SK-N-SH treated with all-trans-retinoic acid at 6 μM for 48 hours (cell line): ENCODE measurements around the gene SLC10A3.

Experiments used
- ATAC-seq: fragments of 200-7000 bp; cut with Tn5 transposase; 3 replicates; pipeline ENCODE4 v1.9.1; 2020; ENCODE audit warnings: mild to moderate bottlenecking, moderate library complexity
- ARNTL ChIP-seq: fragments of 450-650 bp; formaldehyde crosslinking; IDR thresholded peaks from 2 replicates; pipeline ENCODE4 v1.5.0; 2020; ENCODE audit warnings: low read depth, mild to moderate bottlenecking, moderate library complexity, borderline replicate concordance
- CREB5 ChIP-seq: fragments of 250-450 bp; sonication (Bioruptor Pico); IDR thresholded peaks from 2 replicates; pipeline ENCODE4 v1.5.1; 2020; ENCODE audit warnings: low read depth, mild to moderate bottlenecking, moderate library complexity
- CSDC2 ChIP-seq: fragments of 250-450 bp; sonication (Bioruptor Pico); IDR thresholded peaks from 2 replicates; pipeline ENCODE4 v1.5.0; 2020; ENCODE audit warnings: mild to moderate bottlenecking, moderate library complexity
- ESRRG ChIP-seq: fragments of 250-450 bp; sonication (Bioruptor Pico); IDR thresholded peaks from 2 replicates; pipeline ENCODE4 v1.6.1; 2021; ENCODE audit warnings: mild to moderate bottlenecking
- GLIS3 ChIP-seq: fragments of 250-450 bp; sonication (Bioruptor Pico); IDR thresholded peaks from 2 replicates; pipeline ENCODE4 v1.5.0; 2020; ENCODE audit warnings: mild to moderate bottlenecking, moderate library complexity
- ISL1 ChIP-seq: fragments of 250-450 bp; sonication (Bioruptor Pico); IDR thresholded peaks from 2 replicates; pipeline ENCODE4 v2.1.2; 2022; ENCODE audit warnings: mild to moderate bottlenecking, moderate library complexity
- OSR1 ChIP-seq: fragments of 250-450 bp; sonication (Bioruptor Pico); IDR thresholded peaks from 2 replicates; pipeline ENCODE4 v1.8.0; 2022; ENCODE audit warnings: moderate library complexity, mild to moderate bottlenecking, inconsistent platforms
- PATZ1 ChIP-seq: fragments of 250-450 bp; sonication (Bioruptor Pico); IDR thresholded peaks from 2 replicates; pipeline ENCODE4 v1.8.0; 2020; ENCODE audit warnings: mild to moderate bottlenecking, moderate library complexity, borderline replicate concordance
- POU6F1 ChIP-seq: fragments of 250-450 bp; sonication (Bioruptor Pico); IDR thresholded peaks from 2 replicates; pipeline ENCODE4 v1.8.0; 2021; ENCODE audit warnings: low read depth, mild to moderate bottlenecking, moderate library complexity, borderline replicate concordance
- PPARA ChIP-seq: fragments of 250-450 bp; sonication (Bioruptor Pico); IDR thresholded peaks from 2 replicates; pipeline ENCODE4 v1.5.0; 2020; ENCODE audit warnings: mild to moderate bottlenecking, borderline replicate concordance
- RARB ChIP-seq: fragments of 250-450 bp; sonication (Bioruptor Pico); IDR thresholded peaks from 2 replicates; pipeline ENCODE4 v1.8.0; 2021; ENCODE audit warnings: mild to moderate bottlenecking, moderate library complexity
- SNAI2 ChIP-seq: fragments of 250-450 bp; sonication (Bioruptor Pico); IDR thresholded peaks from 2 replicates; pipeline ENCODE4 v1.5.0; 2020; ENCODE audit warnings: mild to moderate bottlenecking, moderate library complexity
- TCF4 ChIP-seq: fragments of 250-450 bp; sonication (Bioruptor Pico); IDR thresholded peaks from 2 replicates; pipeline ENCODE4 v1.8.0; 2021; ENCODE audit warnings: mild to moderate bottlenecking, moderate library complexity, borderline replicate concordance
- TOX ChIP-seq: fragments of 250-450 bp; sonication (Bioruptor Pico); IDR thresholded peaks from 2 replicates; pipeline ENCODE4 v1.8.0; 2021; ENCODE audit warnings: mild to moderate bottlenecking, moderate library complexity, borderline replicate concordance
- TSHZ2 ChIP-seq: fragments of 250-450 bp; sonication (Bioruptor Pico); IDR thresholded peaks from 2 replicates; pipeline ENCODE4 v1.5.0; 2020; ENCODE audit warnings: mild to moderate bottlenecking, moderate library complexity
- ZC3H10 ChIP-seq: fragments of 250-450 bp; sonication (Bioruptor Pico); IDR thresholded peaks from 2 replicates; pipeline ENCODE4 v1.5.1; 2021; ENCODE audit warnings: mild to moderate bottlenecking, moderate library complexity
- ZFP3 ChIP-seq: fragments of 250-450 bp; sonication (Bioruptor Pico); IDR thresholded peaks from 2 replicates; pipeline ENCODE4 v1.5.0; 2020; ENCODE audit warnings: mild to moderate bottlenecking, moderate library complexity
- ZFP30 ChIP-seq: fragments of 450-650 bp; formaldehyde crosslinking; IDR thresholded peaks from 2 replicates; pipeline ENCODE4 v1.5.0; 2022; ENCODE audit warnings: mild to moderate bottlenecking, moderate library complexity
- ZNF70 ChIP-seq: fragments of 450-650 bp; formaldehyde crosslinking; IDR thresholded peaks from 2 replicates; pipeline ENCODE4 v1.5.0; 2020; ENCODE audit warnings: mild to moderate bottlenecking, moderate library complexity
- ZNF8 ChIP-seq: fragments of 450-650 bp; formaldehyde crosslinking; IDR thresholded peaks from 2 replicates; pipeline ENCODE4 v1.5.0; 2020; ENCODE audit warnings: mild to moderate bottlenecking, moderate library complexity

SLC10A3 gene

GRCh38 chrX:154481911-154482601, 8.4 kb downstream of the SLC10A3 start:
- TF ChIP-seq TOX (CRISPR knock-in tag): no peak
- no peak for TF ChIP-seq ZNF70 (CRISPR knock-in tag)
- no peak for TF ChIP-seq ZFP3 (CRISPR knock-in tag)
- TF ChIP-seq ISL1: no peak
- no peak for TF ChIP-seq CSDC2 (CRISPR knock-in tag)
- no peak for TF ChIP-seq PATZ1 (CRISPR knock-in tag)
- TF ChIP-seq PPARA (CRISPR knock-in tag): no peak
- no peak for TF ChIP-seq TSHZ2 (CRISPR knock-in tag)
- TF ChIP-seq ZC3H10 (CRISPR knock-in tag): no peak
- no peak for TF ChIP-seq RARB (CRISPR knock-in tag)
- no peak for TF ChIP-seq ARNTL (CRISPR knock-in tag)
- no peak for TF ChIP-seq SNAI2 (CRISPR knock-in tag)
- TF ChIP-seq ZFP30: no peak
- no peak for ATAC-seq

GRCh38 chrX:154481195-154481594, 9.2 kb downstream of the SLC10A3 start:
- no peak for TF ChIP-seq ZFP30
- no peak for TF ChIP-seq GLIS3 (CRISPR knock-in tag)
- TF ChIP-seq, all 23 proteins: peak for 0
- ATAC-seq: no peak

- peak; percentile 93 for ATAC-seq
- TF ChIP-seq POU6F1 (no peak), ZNF70 (CRISPR knock-in tag) (no peak), GLIS3 (CRISPR knock-in tag) (no peak)
- TF ChIP-seq, all 23 proteins: peak for 0
Measured at GRCh38 chrX:154478728-154479622, 11.5 kb downstream of the SLC10A3 start, which contains the start of gene LAGE3. Gene LAGE3, minus strand, starts transcription at chrX:154479281. Its CDS starts 366 bp downstream, at chrX:154478915.

GRCh38 chrX:154477891-154478477, 12.4 kb downstream of the SLC10A3 start:
- no peak for TF ChIP-seq ESRRG (CRISPR knock-in tag)
- TF ChIP-seq ARNTL (CRISPR knock-in tag): no peak
- TF ChIP-seq TOX (CRISPR knock-in tag): no peak
- no peak for TF ChIP-seq ZNF8 (CRISPR knock-in tag)
- TF ChIP-seq ZC3H10 (CRISPR knock-in tag): no peak
- peak; percentile 13 for ATAC-seq

- no peak for ATAC-seq
- no peak for TF ChIP-seq ARNTL (CRISPR knock-in tag)
- TF ChIP-seq ESRRG (CRISPR knock-in tag): no peak
- TF ChIP-seq ISL1: no peak
- no peak for TF ChIP-seq GLIS3 (CRISPR knock-in tag)
- TF ChIP-seq CSDC2 (CRISPR knock-in tag): no peak
- no peak for TF ChIP-seq ZFP30
- TF ChIP-seq OSR1 (CRISPR knock-in tag): no peak
- no peak for TF ChIP-seq ZNF8 (CRISPR knock-in tag)
- no peak for TF ChIP-seq PPARA (CRISPR knock-in tag)
- no peak for TF ChIP-seq TOX (CRISPR knock-in tag)
- no peak for TF ChIP-seq TCF4
- no peak for TF ChIP-seq POU6F1
- TF ChIP-seq CREB5 (CRISPR knock-in tag): no peak
Measured at GRCh38 chrX:154476821-154477220, 13.6 kb downstream of the SLC10A3 start.
